ENCODE results near the gene MLEC. TPM values are rescaled to one million over a fixed set of nuclear protein-coding genes. Genes with fewer than 3 reads are reported as not detected.

MLEC gene
- polyA plus RNA-seq, 2 of the 4 experiments (the other 2 are of a cell fraction): 89.1 to 117 TPM

GRCh38 chr12:120684523-120684932, 2.4 kb upstream of the MLEC start:
- Histone ChIP-seq H3K4me1 (peaks cover 20% of the 10 kb centered on the region), H3K4me3 (no peak overlapping the region), H3K4me2 (no peak overlapping the region), H3K9me3 (no peaks in the 10 kb centered on the region), H3K27ac (0 out of 6 replicates have a peak overlapping the region, but pooled peaks of 1 of the 2 experiments have one; percentile 15)
- FAIRE-seq (no peak), DNase-seq (ENCODE audit: low read depth in 1 of 2, low spot score in 1 of 2) (peak in 1 of 2 experiments; percentile 52), ATAC-seq (no peak)
- WGBS (ENCODE audit: missing lambda C conversion rate): 54% methylated on average over 8 of the region's 8 CpGs
- TF ChIP-seq GATA3 (IDR thresholded peaks at IDR 0.05; ENCODE audit: borderline replicate concordance): no peak
- no peak for TF ChIP-seq CHD4 (IDR thresholded peaks at IDR 0.05; ENCODE audit: borderline replicate concordance)
- no peak for TF ChIP-seq FOSL2 (IDR thresholded peaks at IDR 0.05)
- peak; percentile 44 for TF ChIP-seq FOSL2 (CRISPR knock-in tag; IDR thresholded peaks at IDR 0.05)
- TF ChIP-seq CEBPB (IDR thresholded peaks at IDR 0.05): peak in 1 of 2 experiments; percentile 47; a peak in 1 of 4 replicates
- no peak for TF ChIP-seq PBX3 (IDR thresholded peaks at IDR 0.05)
- no peak for TF ChIP-seq PHF8 (IDR thresholded peaks at IDR 0.05; ENCODE audit: borderline replicate concordance, low read depth)
- TF ChIP-seq MAFK (IDR thresholded peaks at IDR 0.05; ENCODE audit: partially characterized antibody): peak; percentile 88
- no peak for TF ChIP-seq BCL3 (IDR thresholded peaks at IDR 0.05)
- TF ChIP-seq RFX5 (IDR thresholded peaks at IDR 0.05): no peak
- no peak for TF ChIP-seq RAD21 (conservative IDR thresholded peaks at IDR 0.05 in 1 of 2, IDR thresholded peaks at IDR 0.05 in 1 of 2)
- no peak for TF ChIP-seq HDAC2 (IDR thresholded peaks at IDR 0.05)
- no peak for TF ChIP-seq NPAS2 (CRISPR knock-in tag; IDR thresholded peaks at IDR 0.05; ENCODE audit: borderline replicate concordance)
- TF ChIP-seq EP300 (IDR thresholded peaks at IDR 0.05): no peak
- TF ChIP-seq POLR2A (IDR thresholded peaks at IDR 0.05; ENCODE audit: low read length): no peak
- TF ChIP-seq HOXB5 (CRISPR knock-in tag; IDR thresholded peaks at IDR 0.05): no peak
- ChIA-PET POLR2A (no interaction called here), CTCF (interaction anchor here (0.5 to 13.7 kb wide), 2 partner anchors 35 to 1046 kb away, joined by 3 to 127 read pairs; no protein-coding TSS in a partner anchor)

- H3K9me3 ChIP-seq: no peaks in the 10 kb centered on the region
- peak overlapping the region; percentile 97; the same call in 2 of the 3 replicates for H3K4me3 ChIP-seq
- WGBS (ENCODE audit: missing lambda C conversion rate): 91% methylated on average over 3 of the region's 3 CpGs
- H3K4me1 ChIP-seq: peaks cover 30% of the 10 kb centered on the region
- no peak for DNase-seq (ENCODE audit: low read depth in 1 of 2, low spot score in 1 of 2)
- H3K27ac ChIP-seq: peak overlapping the region; percentile 92 to 94; a peak in 4 of 6 replicates
- FAIRE-seq: no peak
- ChIA-PET CTCF (interaction anchor here (1.5 to 2.5 kb wide), 2 partner anchors 36 to 103 kb away, joined by 7 to 10 read pairs; no protein-coding TSS in a partner anchor), POLR2A (no interaction called here)
- no peak for TF ChIP-seq RNF2 (IDR thresholded peaks at IDR 0.05; ENCODE audit: borderline replicate concordance, low read depth)
- TF ChIP-seq EHF (CRISPR knock-in tag; IDR thresholded peaks at IDR 0.05): no peak
- no peak for TF ChIP-seq TFCP2L1 (CRISPR knock-in tag; IDR thresholded peaks at IDR 0.05)
- TF ChIP-seq CHD2 (IDR thresholded peaks at IDR 0.05; ENCODE audit: low read length, partially characterized antibody): no peak
- no peak for TF ChIP-seq E2F6 (IDR thresholded peaks at IDR 0.05; ENCODE audit: borderline replicate concordance, low read depth)
- no peak for TF ChIP-seq FOSB (CRISPR knock-in tag; IDR thresholded peaks at IDR 0.05)
- TF ChIP-seq HOXA7 (CRISPR knock-in tag; IDR thresholded peaks at IDR 0.05): no peak
- TF ChIP-seq BHLHE40 (IDR thresholded peaks at IDR 0.05; ENCODE audit: low read depth, low read length): no peak
- no peak for TF ChIP-seq EHMT2 (IDR thresholded peaks at IDR 0.05; ENCODE audit: low read depth)
- TF ChIP-seq POLR2A (IDR thresholded peaks at IDR 0.05; ENCODE audit: low read length): no peak
- TF ChIP-seq RARB (CRISPR knock-in tag; IDR thresholded peaks at IDR 0.05): no peak
- no peak for TF ChIP-seq JUN (IDR thresholded peaks at IDR 0.05)
- TF ChIP-seq ZC3H11A (IDR thresholded peaks at IDR 0.05): no peak
- peak overlapping the region; percentile 83 for H3K4me2 ChIP-seq
- no peak for ATAC-seq
These were observed 1.4 kb upstream of the MLEC start for GRCh38 chr12:120685522-120685921.
